Left ventricle myocardium inferior (tissue), 1 donor: Measurements from ENCODE around the gene CELA1. TPM values are rescaled to one million over a fixed set of nuclear protein-coding genes. Genes with fewer than 3 reads are reported as not detected.
"Not testable (repeated sequence)": the region's sequence is repeated elsewhere in the genome, so short reads cannot be mapped to it uniquely, and the experiment has no call there.

Experiments used
- DNase-seq: peaks from one replicate; pipeline ENCODE4 v3.0.0-alpha.2; 2020
- H3K27ac ChIP-seq: fragments of 200-600 bp; replicated peaks from 2 replicates; pipeline ENCODE4 v1.8.0; 2021
- H3K27me3 ChIP-seq: fragments of 200-600 bp; 2 replicates; pipeline ENCODE4 v1.8.0; 2021; ENCODE audit warnings: low read depth
- H3K36me3 ChIP-seq: fragments of 200-600 bp; 2 replicates; pipeline ENCODE4 v1.8.0; 2021
- H3K4me1 ChIP-seq: fragments of 200-600 bp; 2 replicates; pipeline ENCODE4 v1.8.0; 2021
- H3K4me3 ChIP-seq: fragments of 200-600 bp; 2 replicates; pipeline ENCODE4 v1.8.0; 2021; ENCODE audit warnings: mild to moderate bottlenecking, moderate library complexity
- H3K9me3 ChIP-seq: fragments of 200-600 bp; replicated peaks from 2 replicates; pipeline ENCODE4 v1.8.0; 2021
- CTCF ChIP-seq: fragments of 200-600 bp; IDR thresholded peaks from 2 replicates; pipeline ENCODE4 v1.8.0; 2021; ENCODE audit warnings: antibody characterized with exemption, mild to moderate bottlenecking, borderline replicate concordance
- intact Hi-C: fragments of 100-400 bp; cut with micrococcal nuclease; formaldehyde crosslinking; loops from one replicate; pipeline ENCODE4 v1.11.0; 2022
- total RNA-seq: library from RNA; stranded (reverse); fragmentation: NEBNext Ultra II Directional; extraction: Animal tissue kit (Norgen Biotek cat#: 25700); gene quantifications from one replicate; pipeline ENCODE4 v1.2.1, GENCODE V29; 2021
- donor health status: DM: no; HTN: yes; CAD: no; lungs with severe emphysema.

CELA1 gene
- total RNA-seq, 1 donor from 2014 or later: not detected

DNA sequence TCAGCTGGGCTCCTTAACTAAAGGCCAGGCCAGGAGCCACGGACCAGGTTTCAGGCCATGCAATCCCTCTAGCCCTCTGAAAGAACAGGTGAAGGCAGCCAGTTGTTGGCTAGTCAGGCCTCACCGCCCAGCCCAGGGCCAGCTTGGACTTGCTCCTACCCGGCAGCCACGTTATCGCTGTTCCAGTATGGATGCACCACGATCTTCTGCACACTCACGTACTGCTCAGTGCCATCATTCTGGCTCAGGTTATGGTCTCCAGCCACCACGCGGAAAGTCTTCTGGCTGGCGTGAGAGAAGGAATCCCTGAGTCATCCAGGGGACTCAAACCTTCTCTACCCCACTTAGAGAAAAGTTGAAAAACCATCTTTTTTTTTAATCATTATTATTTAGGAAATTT, 4.1 kb downstream of the CELA1 start:
- no peak overlapping the region for H3K27ac ChIP-seq
- no peaks in the 10 kb centered on the region for H3K27me3 ChIP-seq
- no peak for DNase-seq
- no peaks in the 10 kb centered on the region for H3K36me3 ChIP-seq
- no peaks in the 10 kb centered on the region for H3K9me3 ChIP-seq
- intact Hi-C loops: no loop called here
- H3K4me3 ChIP-seq: no peak overlapping the region
- peaks cover 5% of the 10 kb centered on the region for H3K4me1 ChIP-seq
- TF ChIP-seq CTCF: no peak

GRCh38 chr12:51341251-51342007, 5.0 kb downstream of the CELA1 start:
- Histone ChIP-seq H3K4me3 (peak overlapping the region; percentile 48), H3K4me1 (peaks cover 5% of the 10 kb centered on the region), H3K27me3 (peaks cover 10% of the 10 kb centered on the region), H3K27ac (no peak overlapping the region), H3K9me3 (no peaks in the 10 kb centered on the region), H3K36me3 (no peaks in the 10 kb centered on the region)
- TF ChIP-seq CTCF: peak; percentile 96
- intact Hi-C loops: no loop called here
- peak; percentile 30 for DNase-seq

GRCh38 chr12:51339750-51340149, 6.7 kb downstream of the CELA1 start:
- Histone ChIP-seq H3K27me3 (peaks cover 10% of the 10 kb centered on the region), H3K4me3 (no peak overlapping the region), H3K36me3 (no peaks in the 10 kb centered on the region), H3K9me3 (no peaks in the 10 kb centered on the region), H3K27ac (no peak overlapping the region), H3K4me1 (peaks cover 5% of the 10 kb centered on the region)
- intact Hi-C loops: loop anchor here (2.0 kb wide), 1 partner anchor 71 kb away; no protein-coding TSS in a partner anchor
- no peak for DNase-seq
- no peak for TF ChIP-seq CTCF

- intact Hi-C loops, H3K27me3 ChIP-seq, H3K27ac ChIP-seq, H3K9me3 ChIP-seq, H3K4me3 ChIP-seq, H3K36me3 ChIP-seq, DNase-seq, H3K4me1 ChIP-seq: not testable (repeated sequence)
These were observed 9.1 kb downstream of the CELA1 start for GRCh38 chr12:51337336-51337735.

GRCh38 chr12:51335931-51336330, 10.5 kb downstream of the CELA1 start:
- no peaks in the 10 kb centered on the region for H3K9me3 ChIP-seq
- peaks cover 10% of the 10 kb centered on the region for H3K27me3 ChIP-seq
- H3K4me3 ChIP-seq: no peak overlapping the region
- DNase-seq: no peak
- intact Hi-C loops: no loop called here
- no peaks in the 10 kb centered on the region for H3K36me3 ChIP-seq
- no peak overlapping the region for H3K27ac ChIP-seq
- TF ChIP-seq CTCF: no peak
- peaks cover under 1% of the 10 kb centered on the region for H3K4me1 ChIP-seq

DNA sequence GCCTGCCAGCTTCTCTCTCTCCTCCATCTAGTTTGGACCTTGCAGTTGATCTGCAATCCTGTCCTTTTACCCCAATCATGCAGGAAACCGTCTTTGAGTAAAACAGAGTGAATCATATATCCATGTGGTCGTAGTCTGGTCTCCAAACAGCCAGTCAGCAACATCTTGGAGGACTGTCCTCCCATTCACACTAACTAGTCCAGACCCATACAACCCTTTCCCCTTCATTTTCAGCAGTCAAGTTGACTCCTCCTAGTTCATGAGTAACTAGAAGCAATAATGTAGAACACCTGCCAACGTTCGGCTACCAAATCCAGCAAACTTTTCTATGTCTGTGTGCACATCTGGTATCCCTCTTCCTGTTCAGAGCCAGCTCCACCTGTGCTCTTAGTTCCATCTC, 11.7 kb downstream of the CELA1 start:
- H3K36me3 ChIP-seq: no peaks in the 10 kb centered on the region
- peaks cover 10% of the 10 kb centered on the region for H3K27me3 ChIP-seq
- H3K9me3 ChIP-seq: no peaks in the 10 kb centered on the region
- no peak for TF ChIP-seq CTCF
- intact Hi-C loops: no loop called here
- DNase-seq: no peak
- no peak overlapping the region for H3K4me3 ChIP-seq
- no peaks in the 10 kb centered on the region for H3K4me1 ChIP-seq
- no peak overlapping the region for H3K27ac ChIP-seq
